ENCODE results near the gene ZNF526.

- TF ChIP-seq CTCF (IDR thresholded peaks at IDR 0.05): no peak
- no peak for TF ChIP-seq POLR2A (IDR thresholded peaks at IDR 0.05)
Observed at GRCh38 chr19:42271045-42271419, 50.9 kb downstream of the ZNF526 start.

All from ovary (tissue), 3 donors.